HepG2 (cell line): ENCODE results near the gene TAS2R60. TPM values are rescaled to one million over a fixed set of nuclear protein-coding genes. Genes with fewer than 3 reads are reported as not detected.
"Not testable (repeated sequence)": the region's sequence is repeated elsewhere in the genome, so short reads cannot be mapped to it uniquely, and the experiment has no call there.

Experiments
- ATAC-seq: fragments of 200-7000 bp; cut with Tn5 transposase; 3 replicates; pipeline ENCODE4 v1.9.1; 2020; ENCODE audit warnings: mild to moderate bottlenecking, moderate library complexity
- BruUV-seq: library from RNA; stranded (reverse); fragments of 400-500 nt; replicated peaks from 2 replicates; lab custom pipeline; 2021; lab: Mats Ljungman, UMichigan
- CTCF ChIA-PET: fragments of 300-600 bp; formaldehyde crosslinking; extraction: SDS; loops from one replicate; lab custom pipeline; 2021; ENCODE audit warnings: low total read pairs, inconsistent platforms, low intra/inter-chr PET ratio; lab: Yijun Ruan, JAX
- POLR2A ChIA-PET: fragments of 350-600 bp; sonication (Branson Sonifier 250); formaldehyde crosslinking; loops from one replicate; lab custom pipeline; 2020; ENCODE audit warnings: antibody characterized with exemption, inconsistent platforms; lab: Yijun Ruan, JAX
- DNase-seq: peaks from one replicate; pipeline ENCODE4 v3.0.0-alpha.2; 2015; ENCODE audit warnings: low spot score
- FAIRE-seq: peaks from 3 replicates; lab custom pipeline; 2011; peaks lifted over from hg19 to GRCh38; lab: Jason Lieb, UNC
- H2AFZ ChIP-seq: one replicate; pipeline ENCODE4 v1.6.1; 2011; ENCODE audit warnings: low read length, inconsistent platforms
- H3K27ac ChIP-seq: fragments of 300-600 bp; 3 replicates; pipeline ENCODE4 v1.8.0; 2011; ENCODE audit warnings: mixed run types, mild to moderate bottlenecking, mixed read lengths, low read length, inconsistent platforms; ENCODE audit not compliant: insufficient read depth; ENCODE audit errors: extremely low read length
- H3K27me3 ChIP-seq, 2 experiments: fragments of 200-600 bp in 1 of 2; 2 replicates in 1 of 2; 3 replicates in 1 of 2; pipeline versions ENCODE4 v1.6.0 to v1.8.0; 2011; ENCODE audit warnings: low read length in 2 of 2, mild to moderate bottlenecking in 2 of 2, moderate library complexity in 2 of 2, inconsistent platforms in 1 of 2; ENCODE audit not compliant: insufficient read depth in 2 of 2, control insufficient read depth in 1 of 2
- H3K36me3 ChIP-seq, 2 experiments: fragments of 200-600 bp in 1 of 2; replicated peaks in 1 of 2; 2 replicates in 1 of 2; 3 replicates in 1 of 2; pipeline versions ENCODE4 v1.5.1 to v1.8.0; 2011; ENCODE audit warnings: low read length in 2 of 2, inconsistent platforms in 1 of 2; ENCODE audit not compliant: insufficient read depth in 2 of 2, control insufficient read depth in 1 of 2
- H3K4me1 ChIP-seq: 2 replicates; pipeline ENCODE4 v1.5.1; 2012; ENCODE audit warnings: low read length, inconsistent platforms; ENCODE audit not compliant: insufficient read depth
- H3K4me2 ChIP-seq: 2 replicates; pipeline ENCODE4 v1.6.0; 2011; ENCODE audit warnings: low read depth, low read length, inconsistent platforms
- H3K4me3 ChIP-seq, 3 experiments: fragments of 200-600 bp in 1 of 3; sonication (generic), shearing (Covaris generic) in 1 of 3; replicated peaks in 1 of 3; 2 replicates each; pipeline ENCODE4 v1.5.1; 2011 to 2016; ENCODE audit warnings: low read length in 3 of 3, inconsistent platforms in 2 of 3, low read depth in 2 of 3, mild to moderate bottlenecking in 2 of 3, control low read depth in 1 of 3, mixed read lengths in 1 of 3; ENCODE audit not compliant: insufficient read depth in 1 of 3
- H3K79me2 ChIP-seq: one replicate; pipeline ENCODE4 v1.6.1; 2011; ENCODE audit warnings: low read length, inconsistent platforms; ENCODE audit not compliant: insufficient read depth
- H3K9ac ChIP-seq: 2 replicates; pipeline ENCODE4 v1.6.0; 2011; ENCODE audit warnings: mild to moderate bottlenecking, low read depth, low read length, inconsistent platforms; ENCODE audit not compliant: insufficient read depth
- H3K9me3 ChIP-seq: 2 replicates; pipeline ENCODE4 v1.5.1; 2012; ENCODE audit warnings: mild to moderate bottlenecking, low read length
- H4K20me1 ChIP-seq: 2 replicates; pipeline ENCODE4 v1.6.0; 2011; ENCODE audit warnings: inconsistent platforms, mild to moderate bottlenecking, low read length, moderate library complexity; ENCODE audit not compliant: insufficient read depth
- ZBTB42 ChIP-seq: sonication (generic); formaldehyde crosslinking; IDR thresholded peaks from 2 replicates; pipeline ENCODE4 v1.5.0; 2020; ENCODE audit warnings: mild to moderate bottlenecking, missing genetic modification reagents
- ZNF572 ChIP-seq: sonication (generic); formaldehyde crosslinking; IDR thresholded peaks from 2 replicates; pipeline ENCODE4 v1.5.1; 2020; ENCODE audit warnings: mild to moderate bottlenecking, missing genetic modification reagents
- WGBS: methylation state at CpG from one replicate; pipeline ENCODE4 v1.1.6; 2017; ENCODE audit warnings: low lambda C conversion rate; 5-methylcytosine and 5-hydroxymethylcytosine counted together
- in situ Hi-C: cut with HindIII; loops from 2 replicates; pipeline ENCODE4 v1.10.0; 2017; ENCODE audit warnings: low pct_unique_long_range_greater_than_20kb; ENCODE audit not compliant: extremely low pct_ligation_motif_present
- intact Hi-C: fragments of 100-400 bp; cut with micrococcal nuclease; formaldehyde crosslinking; loops from one replicate; pipeline ENCODE4 v1.10.0; 2022; ENCODE audit not compliant: unreplicated experiment
- polyA plus RNA-seq, 8 experiments: library from polyadenylated mRNA; depleted of rRNA in 3 of 8; stranded (reverse) in 7 of 8; unstranded in 1 of 8; fragments of >200 nt; fragmentation: Illumina TruSeq in 4 of 8; extraction: Trizol in 4 of 8; gene quantifications; 2 replicates each; pipeline versions ENCODE4 v1.2.1 to v1.2.3, GENCODE V29; 2011 to 2016; ENCODE audit warnings: low read depth in 4 of 8, missing spikeins in 1 of 8, mixed read lengths in 1 of 8; ENCODE audit not compliant: insufficient read depth in 1 of 8
- total RNA-seq, 5 experiments: library from RNA; depleted of rRNA; stranded (reverse); fragments of >200 nt; fragmentation: Illumina TruSeq; extraction: Trizol; gene quantifications; 2 replicates each; pipeline ENCODE4 v1.2.3, GENCODE V29; 2016; ENCODE audit warnings: low read depth in 1 of 5

Gene TAS2R60
- total and polyA plus RNA-seq, 2 of the 13 experiments (the other 11 are each of a cell fraction or from before 2014, with no cell fraction given) = not detected

GRCh38 chr7:143420624-143421023 lies 22.6 kb upstream of the TAS2R60 start:
- ATAC-seq, H3K27me3 ChIP-seq, H3K9me3 ChIP-seq, intact Hi-C loops, H3K4me1 ChIP-seq, H3K4me2 ChIP-seq, H3K4me3 ChIP-seq, H4K20me1 ChIP-seq, DNase-seq, H3K79me2 ChIP-seq, CTCF ChIA-PET, FAIRE-seq, H3K36me3 ChIP-seq, BruUV-seq, H3K27ac ChIP-seq, H2AFZ ChIP-seq, in situ Hi-C loops, H3K9ac ChIP-seq, POLR2A ChIA-PET: not testable (repeated sequence)
- WGBS = 8% methylated on average over 3 of the region's 3 CpGs

GRCh38 chr7:143422033-143422432 lies 21.2 kb upstream of the TAS2R60 start:
- no peaks in the 10 kb centered on the region for H3K9me3 ChIP-seq
- H3K4me1 ChIP-seq = no peaks in the 10 kb centered on the region
- no peaks in the 10 kb centered on the region for H3K36me3 ChIP-seq
- no peak for FAIRE-seq
- no peak overlapping the region for H3K4me2 ChIP-seq
- H3K79me2 ChIP-seq = no peaks in the 10 kb centered on the region
- no TSS peak for BruUV-seq
- intact Hi-C loops (no loop called here), in situ Hi-C loops (no loop called here)
- WGBS = 20% methylated on average over 1 of the region's 3 CpGs
- peak; percentile 75 for ATAC-seq
- peaks cover 2 to 4% of the 10 kb centered on the region in 2 experiments; a peak in 2 of 5 replicates for H3K27me3 ChIP-seq
- no peaks in the 10 kb centered on the region for H4K20me1 ChIP-seq
- TF ChIP-seq ZNF572 (CRISPR knock-in tag) (no peak), ZBTB42 (CRISPR knock-in tag) (no peak)
- no peak overlapping the region for H3K9ac ChIP-seq
- no peak overlapping the region for H2AFZ ChIP-seq
- CTCF ChIA-PET = no interaction called here
- H3K27ac ChIP-seq = no peak overlapping the region
- DNase-seq = no peak
- H3K4me3 ChIP-seq = no peak overlapping the region
- POLR2A ChIA-PET = no interaction called here

GRCh38 chr7:143424476-143424875 lies 18.8 kb upstream of the TAS2R60 start:
- H3K79me2 ChIP-seq, H4K20me1 ChIP-seq, H2AFZ ChIP-seq, BruUV-seq, H3K9ac ChIP-seq, FAIRE-seq, H3K36me3 ChIP-seq, H3K27me3 ChIP-seq, H3K27ac ChIP-seq, intact Hi-C loops, ATAC-seq, CTCF ChIA-PET, H3K4me2 ChIP-seq, H3K9me3 ChIP-seq, H3K4me1 ChIP-seq, DNase-seq, H3K4me3 ChIP-seq, POLR2A ChIA-PET, in situ Hi-C loops: not testable (repeated sequence)
- WGBS = 87% methylated on average over 10 of the region's 34 CpGs
